Measurements from ENCODE around the gene SSBP3.

GRCh38 chr1:54347955-54348699 is 58.1 kb downstream of the SSBP3 start:
- TF ChIP-seq SUZ12 (IDR thresholded peaks at IDR 0.05; ENCODE audit: extremely low read depth, insufficient read depth, insufficient read length) = no peak
- no peak for TF ChIP-seq YY1 (IDR thresholded peaks at IDR 0.05; ENCODE audit: insufficient read depth, insufficient read length)
